WERI-Rb-1 (cell line): ENCODE results near the gene DCAF6.

Source experiments
- DNase-seq: peaks from one replicate; pipeline ENCODE4 v3.0.0-alpha.2; 2020
- H3K27ac ChIP-seq: fragments of 250-450 bp; sonication (Bioruptor Pico); 2 replicates; pipeline ENCODE4 v1.5.1; 2020; ENCODE audit warnings: mild to moderate bottlenecking, moderate library complexity
- H3K27me3 ChIP-seq: fragments of 250-450 bp; sonication (Bioruptor Pico); 2 replicates; pipeline ENCODE4 v1.5.1; 2021; ENCODE audit warnings: mild to moderate bottlenecking, low read depth, moderate library complexity; ENCODE audit not compliant: insufficient read depth, severe bottlenecking
- H3K36me3 ChIP-seq: fragments of 250-450 bp; sonication (Bioruptor Pico); 2 replicates; pipeline ENCODE4 v1.5.1; 2020; ENCODE audit warnings: mild to moderate bottlenecking, moderate library complexity
- H3K4me3 ChIP-seq: 2 replicates; pipeline ENCODE4 v1.5.1; 2011; ENCODE audit warnings: low read depth, mild to moderate bottlenecking, control low read depth, low read length
- H3K9me3 ChIP-seq: fragments of 250-450 bp; sonication (Bioruptor Pico); 2 replicates; pipeline ENCODE4 v1.5.1; 2021; ENCODE audit warnings: mild to moderate bottlenecking, moderate library complexity; ENCODE audit not compliant: severe bottlenecking
- TF ChIP-seq, protein P1 (sequence below): IDR thresholded peaks from 2 replicates; pipeline ENCODE4 v1.5.1; 2011; ENCODE audit warnings: low read depth, mild to moderate bottlenecking, control low read depth, inconsistent platforms, low read length

Gene DCAF6

DNA sequence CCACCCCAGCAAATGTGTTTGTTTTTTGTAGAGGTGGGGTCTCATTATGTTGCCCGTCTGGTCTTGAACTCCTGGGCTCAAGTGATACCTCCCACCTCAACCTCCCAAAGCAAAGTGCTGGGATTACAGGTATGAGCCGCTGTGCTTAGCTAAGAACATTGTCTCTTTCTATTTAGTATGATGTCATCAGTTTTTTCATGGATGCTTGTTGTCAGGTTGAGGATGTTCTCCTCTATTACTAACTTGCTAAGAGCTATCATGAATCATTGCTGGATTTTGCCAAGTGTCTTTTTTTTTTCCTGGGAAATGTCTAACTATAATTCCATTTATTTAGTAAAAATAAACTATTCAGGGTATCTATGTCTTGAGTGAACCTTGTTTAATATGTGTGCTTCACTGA is 19.4 kb downstream of the DCAF6 start:
- Histone ChIP-seq H3K27ac (no peak overlapping the region), H3K9me3 (no peaks in the 10 kb centered on the region), H3K27me3 (no peaks in the 10 kb centered on the region), H3K4me3 (no peak overlapping the region), H3K36me3 (no peaks in the 10 kb centered on the region)
- no peak for DNase-seq
- TF ChIP-seq, protein P1, sequence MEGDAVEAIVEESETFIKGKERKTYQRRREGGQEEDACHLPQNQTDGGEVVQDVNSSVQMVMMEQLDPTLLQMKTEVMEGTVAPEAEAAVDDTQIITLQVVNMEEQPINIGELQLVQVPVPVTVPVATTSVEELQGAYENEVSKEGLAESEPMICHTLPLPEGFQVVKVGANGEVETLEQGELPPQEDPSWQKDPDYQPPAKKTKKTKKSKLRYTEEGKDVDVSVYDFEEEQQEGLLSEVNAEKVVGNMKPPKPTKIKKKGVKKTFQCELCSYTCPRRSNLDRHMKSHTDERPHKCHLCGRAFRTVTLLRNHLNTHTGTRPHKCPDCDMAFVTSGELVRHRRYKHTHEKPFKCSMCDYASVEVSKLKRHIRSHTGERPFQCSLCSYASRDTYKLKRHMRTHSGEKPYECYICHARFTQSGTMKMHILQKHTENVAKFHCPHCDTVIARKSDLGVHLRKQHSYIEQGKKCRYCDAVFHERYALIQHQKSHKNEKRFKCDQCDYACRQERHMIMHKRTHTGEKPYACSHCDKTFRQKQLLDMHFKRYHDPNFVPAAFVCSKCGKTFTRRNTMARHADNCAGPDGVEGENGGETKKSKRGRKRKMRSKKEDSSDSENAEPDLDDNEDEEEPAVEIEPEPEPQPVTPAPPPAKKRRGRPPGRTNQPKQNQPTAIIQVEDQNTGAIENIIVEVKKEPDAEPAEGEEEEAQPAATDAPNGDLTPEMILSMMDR: no peak

DNA sequence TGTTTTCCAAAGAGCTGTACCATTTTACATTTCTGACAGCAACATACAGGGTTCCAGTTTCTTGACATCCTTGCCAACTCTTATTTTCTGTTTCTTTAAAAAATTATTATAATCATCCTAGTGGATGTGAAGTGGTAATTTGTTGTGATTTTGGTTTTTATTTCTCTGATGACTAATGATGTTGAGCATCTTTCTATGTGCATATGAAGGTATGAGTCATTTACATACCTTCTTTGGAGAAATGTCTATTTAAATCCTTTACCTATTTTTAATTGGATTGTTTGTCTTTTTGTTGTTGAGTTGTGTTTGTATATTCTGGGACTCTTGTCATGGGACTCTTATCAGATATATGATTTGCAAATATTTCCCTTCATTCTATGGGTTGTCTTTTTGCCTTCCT is 21.2 kb downstream of the DCAF6 start:
- Histone ChIP-seq H3K36me3 (no peaks in the 10 kb centered on the region), H3K27ac (no peak overlapping the region), H3K9me3 (no peaks in the 10 kb centered on the region), H3K27me3 (no peaks in the 10 kb centered on the region), H3K4me3 (no peak overlapping the region)
- no peak for DNase-seq
- TF ChIP-seq, protein P1: no peak

DNA sequence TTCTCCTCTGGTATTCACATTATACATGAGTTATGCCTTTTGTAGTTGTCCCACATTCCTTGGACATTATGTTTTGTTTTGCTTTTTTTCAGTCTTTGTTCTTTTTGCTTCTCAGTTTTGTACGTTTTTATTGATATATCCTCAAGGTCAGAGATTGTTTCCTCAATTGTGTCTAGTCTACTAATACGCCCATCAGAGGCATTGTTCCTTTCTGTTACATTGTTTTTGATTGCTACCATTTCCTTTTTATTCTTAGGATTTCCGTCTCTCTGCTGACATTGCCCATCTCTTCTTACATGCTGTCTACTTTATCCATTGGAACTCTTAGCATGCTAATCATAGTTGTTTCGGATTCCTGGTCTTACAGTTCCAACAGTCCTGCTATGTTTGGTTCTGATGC is 28.2 kb downstream of the DCAF6 start:
- DNase-seq: no peak
- no peaks in the 10 kb centered on the region for H3K36me3 ChIP-seq

DNA sequence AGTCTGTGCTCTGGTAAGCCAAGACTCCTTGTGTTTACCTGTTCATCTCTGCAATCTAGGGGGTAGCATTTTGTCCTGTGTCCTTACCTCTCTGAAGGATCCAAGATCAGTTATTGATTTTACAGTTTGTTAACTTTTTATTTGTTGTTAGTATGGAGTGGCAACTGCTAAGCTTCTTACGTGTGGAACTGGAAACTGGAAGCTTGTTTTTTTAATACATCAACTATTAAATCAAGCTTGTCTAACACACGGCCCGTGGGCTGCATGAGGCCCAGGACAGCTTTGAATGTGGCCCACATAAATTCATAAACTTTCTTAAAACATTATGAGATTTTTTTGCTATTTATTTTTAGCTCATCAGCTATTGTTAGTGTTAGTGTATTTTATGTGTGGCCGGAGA is 29.6 kb downstream of the DCAF6 start:
- Histone ChIP-seq H3K36me3 (no peaks in the 10 kb centered on the region), H3K4me3 (no peak overlapping the region), H3K27ac (no peak overlapping the region), H3K27me3 (no peaks in the 10 kb centered on the region), H3K9me3 (no peaks in the 10 kb centered on the region)
- no peak for DNase-seq
- TF ChIP-seq, protein P1: no peak

More for the DNA sequence above, 28.2 kb downstream of the DCAF6 start:
- H3K27ac ChIP-seq: no peak overlapping the region
- TF ChIP-seq, protein P1: no peak
- no peak overlapping the region for H3K4me3 ChIP-seq
- no peaks in the 10 kb centered on the region for H3K27me3 ChIP-seq
- no peaks in the 10 kb centered on the region for H3K9me3 ChIP-seq

DNA sequence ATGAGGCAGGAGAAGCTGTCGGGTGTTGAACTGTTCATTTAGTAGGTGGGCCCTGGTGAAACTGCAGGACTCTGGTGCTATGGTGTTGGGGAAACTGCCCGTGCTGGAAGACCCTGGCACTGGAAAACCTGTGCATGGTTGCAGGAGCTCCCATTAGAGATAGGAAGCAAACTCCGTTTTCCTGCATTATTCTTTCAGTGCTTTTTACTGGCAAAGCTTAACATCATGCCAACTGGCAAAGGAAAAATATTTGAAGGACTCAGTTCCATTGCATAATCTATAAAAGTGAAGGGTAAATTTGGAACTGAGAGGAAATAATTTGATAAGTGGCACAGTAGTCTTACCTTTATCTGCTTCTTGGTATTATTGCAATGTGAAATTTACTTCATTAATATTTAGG is 32.1 kb downstream of the DCAF6 start:
- Histone ChIP-seq H3K27me3 (no peaks in the 10 kb centered on the region), H3K9me3 (no peaks in the 10 kb centered on the region), H3K27ac (no peak overlapping the region), H3K4me3 (no peak overlapping the region), H3K36me3 (no peaks in the 10 kb centered on the region)
- no peak for DNase-seq
- TF ChIP-seq, protein P1: no peak

DNA sequence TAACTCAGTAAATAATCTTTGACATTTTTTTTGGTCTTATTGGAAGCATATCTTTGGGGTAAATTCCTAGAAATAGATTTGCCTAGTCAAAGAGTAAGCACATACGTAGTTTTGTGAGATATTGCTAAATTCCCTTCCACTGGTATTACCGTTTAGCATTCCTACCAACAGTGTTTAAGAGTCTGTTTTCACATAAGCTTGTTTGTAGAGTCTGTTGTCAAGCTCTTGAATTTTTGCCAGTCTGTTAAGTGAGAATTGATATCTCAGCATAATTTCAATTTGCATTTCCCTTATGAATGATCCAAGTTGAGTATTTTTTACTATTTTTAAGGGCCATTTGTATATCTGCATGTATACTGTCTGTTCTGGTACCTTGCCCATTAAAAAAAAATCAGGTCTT is 37.3 kb downstream of the DCAF6 start:
- H3K9me3 ChIP-seq: no peaks in the 10 kb centered on the region

More for the DNA sequence above, 37.3 kb downstream of the DCAF6 start:
- no peaks in the 10 kb centered on the region for H3K36me3 ChIP-seq
- no peak overlapping the region for H3K4me3 ChIP-seq
- H3K27me3 ChIP-seq: no peaks in the 10 kb centered on the region
- DNase-seq: no peak
- no peak overlapping the region for H3K27ac ChIP-seq
- TF ChIP-seq, protein P1: no peak
